GM06990 (cell line): ENCODE data around the gene EXOSC5.

Source experiments
- DNase-seq: peaks from one replicate; pipeline ENCODE4 v3.0.0-alpha.2; 2011; ENCODE audit not compliant: insufficient read length; ENCODE audit errors: extremely low read depth
- H3K27me3 ChIP-seq: replicated peaks from 2 replicates; pipeline ENCODE4 v1.6.0; 2011; ENCODE audit warnings: low read length; ENCODE audit not compliant: control insufficient read depth, insufficient read depth
- H3K36me3 ChIP-seq: 2 replicates; pipeline ENCODE4 v1.5.1; 2011; ENCODE audit warnings: low read length; ENCODE audit not compliant: control insufficient read depth, insufficient read depth
- H3K4me3 ChIP-seq: replicated peaks from 2 replicates; pipeline ENCODE4 v1.5.1; 2011; ENCODE audit warnings: low read depth, mild to moderate bottlenecking, control low read depth, low read length
- CTCF ChIP-seq: IDR thresholded peaks from 2 replicates; pipeline ENCODE4 v1.5.1; 2011; ENCODE audit warnings: low read length, control low read depth, mild to moderate bottlenecking, inconsistent platforms; ENCODE audit not compliant: insufficient read depth, poor library complexity, severe bottlenecking

EXOSC5 gene

DNA sequence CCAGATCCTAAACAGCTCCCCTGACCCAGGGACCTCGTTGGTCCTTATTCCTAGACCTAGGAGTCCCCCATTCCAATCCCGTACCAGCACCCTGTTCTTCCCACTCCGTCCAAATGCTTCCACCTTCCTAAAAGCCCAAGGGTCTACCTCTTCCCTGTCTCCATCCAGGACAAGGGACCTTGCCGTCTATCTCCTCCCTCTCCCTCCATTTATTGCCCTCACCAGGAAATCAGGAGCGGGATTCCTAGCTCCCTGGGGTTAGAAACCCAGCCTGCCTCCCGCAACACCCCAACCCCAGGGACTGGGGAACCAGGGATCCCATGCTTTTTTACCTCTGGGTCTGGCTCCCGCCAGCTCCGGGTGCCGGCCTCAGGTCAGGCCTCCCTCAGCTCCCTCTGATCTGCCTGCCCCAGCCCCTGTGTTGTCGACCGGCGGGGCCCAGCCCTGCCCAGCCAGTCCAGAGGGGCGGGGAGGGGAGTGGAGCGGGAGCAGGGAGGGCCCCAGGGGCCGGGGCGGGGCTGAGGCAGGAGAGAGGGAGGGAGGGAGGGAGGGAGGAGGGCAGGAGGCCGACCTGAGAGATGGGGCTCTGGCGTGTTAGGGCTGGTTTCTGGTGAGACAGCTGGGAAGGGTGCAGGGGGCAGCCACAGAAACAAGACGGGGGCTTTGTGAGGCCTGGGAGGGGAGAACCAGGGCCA lies 29.9 kb upstream of the EXOSC5 start, which contains the start of gene B3GNT8:
Gene B3GNT8 (minus strand): TSS at position 423 of the 695 bp plus-strand sequence. CDS start 596 bp downstream, outside the sequence.
- no peak for TF ChIP-seq CTCF
- peak within 1 kb of the TSS; percentile 30 for H3K4me3 ChIP-seq
- peak; percentile 51 for DNase-seq
- peaks cover 24% of the 10 kb centered on the region for H3K36me3 ChIP-seq
- no peaks in the 10 kb centered on the region for H3K27me3 ChIP-seq

GRCh38 chr19:41426116-41426841 lies 29.1 kb upstream of the EXOSC5 start:
- no peak for TF ChIP-seq CTCF
- DNase-seq, result no peak
- Histone ChIP-seq H3K36me3 (peaks cover 20% of the 10 kb centered on the region), H3K4me3 (no peak overlapping the region), H3K27me3 (no peaks in the 10 kb centered on the region)

DNA sequence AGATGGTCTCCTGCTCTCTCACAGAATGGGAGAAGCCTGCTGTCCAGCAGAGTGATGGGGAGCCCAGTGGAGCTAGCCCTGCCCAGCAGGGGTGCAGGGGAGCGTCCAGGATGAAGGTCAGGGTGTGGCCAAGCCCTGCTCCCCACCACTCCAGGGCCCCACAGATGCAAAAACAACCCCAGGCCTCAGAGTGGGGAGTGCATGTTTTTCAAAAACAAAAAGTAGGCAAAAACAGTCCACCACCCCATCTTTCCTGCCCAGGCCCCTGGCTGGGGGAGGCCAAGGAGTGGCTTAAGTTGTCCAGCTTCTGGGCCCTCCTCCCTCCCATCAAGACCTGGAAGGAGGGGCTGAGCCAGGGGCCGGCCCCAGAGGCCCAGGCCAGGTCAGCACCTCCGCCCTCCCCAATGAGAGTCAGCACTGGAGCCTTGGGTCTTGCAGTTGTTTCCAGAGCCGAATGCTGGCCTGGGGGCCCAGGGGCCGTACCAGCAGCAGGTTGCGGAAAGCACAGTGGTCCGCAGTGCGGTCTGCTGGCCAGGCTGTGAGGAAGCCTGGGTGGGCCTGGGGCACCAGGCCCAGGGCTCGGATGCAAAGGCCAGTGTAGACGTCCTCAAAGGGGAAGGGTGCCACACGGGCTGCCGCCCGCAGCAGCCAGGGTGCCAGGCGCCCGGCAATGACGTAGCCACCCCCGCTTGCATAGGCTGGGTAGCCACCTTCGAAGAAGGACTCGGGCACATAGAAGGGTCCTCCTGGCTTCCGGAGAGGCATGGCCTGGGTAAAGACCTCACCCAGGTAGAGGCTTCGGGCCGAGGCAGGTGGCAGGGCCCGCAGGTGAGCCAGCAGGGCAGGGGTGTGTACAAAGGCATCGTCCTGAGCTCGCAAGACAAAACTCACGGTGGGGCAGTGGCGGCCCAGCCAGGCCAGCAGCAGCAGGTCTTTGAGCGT lies 28.3 kb upstream of the EXOSC5 start:
- Histone ChIP-seq H3K27me3 (no peaks in the 10 kb centered on the region), H3K36me3 (peaks cover 25% of the 10 kb centered on the region), H3K4me3 (no peak overlapping the region)
- no peak for DNase-seq
- TF ChIP-seq CTCF, result no peak

- no peaks in the 10 kb centered on the region for H3K27me3 ChIP-seq
- H3K36me3 ChIP-seq, result peaks cover 27% of the 10 kb centered on the region
- DNase-seq, result no peak
Measured at GRCh38 chr19:41424335-41425173, 27.4 kb upstream of the EXOSC5 start.

More at GRCh38 chr19:41424335-41425173, 27.4 kb upstream of the EXOSC5 start:
- no peak overlapping the region for H3K4me3 ChIP-seq
- no peak for TF ChIP-seq CTCF
